Spleen (tissue), 11 donors: ENCODE results near the gene SH3BP4. TPM values are rescaled to one million over a fixed set of nuclear protein-coding genes. Genes with fewer than 3 reads are reported as not detected.

Source experiments
- DNase-seq: peaks from one replicate; pipeline ENCODE4 v3.0.0-alpha.2; 2020
- H3K27ac ChIP-seq, 8 donors: fragments of 200-600 bp; sonication (generic) in 7 of 8; 1 replicate in 4 of 8; 2 replicates in 4 of 8; pipeline versions ENCODE4 v1.5.0 to v1.8.0; 2016 to 2021; ENCODE audit warnings: inconsistent platforms in 4 of 8, mild to moderate bottlenecking in 4 of 8, moderate library complexity in 1 of 8
- H3K27me3 ChIP-seq, 7 donors: fragments of 200-600 bp; sonication (generic) in 6 of 7; replicated peaks in 1 of 7; 1 replicate in 4 of 7; 2 replicates in 3 of 7; pipeline versions ENCODE4 v1.5.0 to v1.8.0; 2016 to 2021; ENCODE audit warnings: inconsistent platforms in 3 of 7, mild to moderate bottlenecking in 1 of 7
- H3K36me3 ChIP-seq, 6 donors: fragments of 200-600 bp; sonication (generic) in 5 of 6; 1 replicate in 4 of 6; 2 replicates in 2 of 6; pipeline versions ENCODE4 v1.5.0 to v1.8.0; 2016 to 2021; ENCODE audit warnings: inconsistent platforms in 2 of 6
- H3K4me1 ChIP-seq, 6 donors: fragments of 200-600 bp; sonication (generic) in 5 of 6; 1 replicate in 3 of 6; 2 replicates in 3 of 6; pipeline versions ENCODE4 v1.5.0 to v1.8.0; 2016 to 2021; ENCODE audit warnings: inconsistent platforms in 3 of 6
- H3K4me3 ChIP-seq, 8 donors: fragments of 200-600 bp; sonication (generic) in 7 of 8; 1 replicate in 4 of 8; 2 replicates in 4 of 8; pipeline versions ENCODE4 v1.5.0 to v1.8.0; 2016 to 2021; ENCODE audit warnings: inconsistent platforms in 4 of 8, mild to moderate bottlenecking in 4 of 8, moderate library complexity in 2 of 8
- H3K9me3 ChIP-seq, 8 donors: fragments of 200-600 bp; sonication (generic) in 7 of 8; 1 replicate in 4 of 8; 2 replicates in 4 of 8; pipeline versions ENCODE4 v1.5.0 to v1.8.0; 2016 to 2021; ENCODE audit warnings: inconsistent platforms in 4 of 8
- CTCF ChIP-seq, 11 experiments: fragments of 200-600 bp in 7 of 11; fragments of 450-650 bp in 4 of 11; sonication (generic) in 4 of 11; IDR thresholded peaks in 8 of 11; conservative IDR thresholded peaks in 3 of 11; 1 replicate in 7 of 11; 2 replicates in 4 of 11; pipeline versions ENCODE4 v1.4.0 to v1.8.0; 2016 to 2021; ENCODE audit warnings: antibody characterized with exemption in 11 of 11, inconsistent platforms in 4 of 11, mild to moderate bottlenecking in 1 of 11
- POLR2A ChIP-seq, 3 donors: fragments of 450-650 bp; IDR thresholded peaks; one replicate each; pipeline ENCODE4 v1.5.1; 2017; ENCODE audit warnings: antibody characterized with exemption in 3 of 3, mild to moderate bottlenecking in 1 of 3
- POLR2AphosphoS5 ChIP-seq, 3 donors: sonication (generic); formaldehyde crosslinking; IDR thresholded peaks; one replicate each; pipeline ENCODE4 v1.5.1; 2017; ENCODE audit warnings: antibody characterized with exemption in 3 of 3
- WGBS, 5 donors: extraction: QIAGEN DNeasy Blood & Tissue Kit in 3 of 5; methylation state at CpG; one replicate each; pipeline versions ENCODE4 v1.1.5 to v1.1.7; 2013 to 2018; 5-methylcytosine and 5-hydroxymethylcytosine counted together
- intact Hi-C: fragments of 100-400 bp; cut with DNase I; formaldehyde crosslinking; loops from one replicate; pipeline ENCODE4 v1.15.0; 2023; ENCODE audit warnings: low total_unique reads
- polyA plus RNA-seq, 3 donors: library from polyadenylated mRNA; stranded (reverse); fragments of 200-250 nt; gene quantifications; one replicate each; pipeline ENCODE4 v1.2.1, GENCODE V29; 2013
- total RNA-seq, 7 donors: library from RNA; depleted of rRNA in 3 of 7; stranded (reverse); fragments of >200 nt in 3 of 7; fragmentation: NEBNext Ultra II Directional in 4 of 7; extraction: Animal tissue kit (Norgen Biotek cat#: 25700) in 4 of 7; gene quantifications; one replicate each; pipeline versions ENCODE4 v1.1.0 to v1.2.1, GENCODE V29; 2016 to 2021
- donor health status: healthy with polysubstance abuse.
- donor health status: DM: no; HTN: no; CAD: no; lungs with moderate emphysema.
- donor health status: DM: no; HTN: no; CAD: no.
- donor health status: Bipolar disorder and iron deficiency.
- donor health status: healthy.
- donor health status: DM: no; HTN: no; CAD: no.
- donor health status: DM: yes; HTN: yes; CAD: no.

The SH3BP4 gene
- total and polyA plus RNA-seq, 10 donors = 2.3 to 21.0 (median 12.4) TPM

- no peak overlapping the region for H3K27ac ChIP-seq
- intact Hi-C loops = no loop called here
- no peak for DNase-seq
- H3K4me1 ChIP-seq = peaks cover 0 to 11% (median 0%) of the 10 kb centered on the region in 6 donors
- no peaks in the 10 kb centered on the region for H3K9me3 ChIP-seq
- no peaks in the 10 kb centered on the region for H3K36me3 ChIP-seq
- WGBS, 5 donors = 87 to 93% (median 91%) methylated on average over 6 of the region's 6 CpGs
- H3K4me3 ChIP-seq = no peak overlapping the region
- no peaks in the 10 kb centered on the region for H3K27me3 ChIP-seq
- TF ChIP-seq POLR2A (IDR thresholded peaks at IDR 0.05) (no peak), POLR2AphosphoS5 (IDR thresholded peaks at IDR 0.05) (no peak), CTCF (IDR thresholded peaks at IDR 0.05 in 8 of 11, conservative IDR thresholded peaks at IDR 0.05 in 3 of 11) (no peak)
These were observed 57.3 kb downstream of the SH3BP4 start for GRCh38 chr2:235009081-235009480.

- DNase-seq = no peak
- Histone ChIP-seq H3K27me3 (no peaks in the 10 kb centered on the region), H3K36me3 (no peaks in the 10 kb centered on the region), H3K9me3 (peaks cover 0 to 7% (median 4%) of the 10 kb centered on the region in 8 donors), H3K4me3 (no peak overlapping the region), H3K27ac (no peak overlapping the region), H3K4me1 (peaks cover 0 to 11% (median 0%) of the 10 kb centered on the region in 6 donors)
- WGBS, 5 donors = 82 to 93% (median 90%) methylated on average over 5 to 6 of the region's 6 CpGs
- intact Hi-C loops = no loop called here
- TF ChIP-seq POLR2A (IDR thresholded peaks at IDR 0.05) = no peak
- no peak for TF ChIP-seq CTCF (IDR thresholded peaks at IDR 0.05 in 8 of 11, conservative IDR thresholded peaks at IDR 0.05 in 3 of 11)
- TF ChIP-seq POLR2AphosphoS5 (IDR thresholded peaks at IDR 0.05) = no peak
These were observed 58.4 kb downstream of the SH3BP4 start for GRCh38 chr2:235010117-235010714.

- Histone ChIP-seq H3K36me3 (no peaks in the 10 kb centered on the region), H3K9me3 (peaks cover 0 to 13% (median 10%) of the 10 kb centered on the region in 8 donors), H3K4me1 (peaks cover 0 to 11% (median 0%) of the 10 kb centered on the region in 6 donors), H3K27ac (no peak overlapping the region), H3K27me3 (no peaks in the 10 kb centered on the region), H3K4me3 (no peak overlapping the region)
- intact Hi-C loops = no loop called here
- no peak for TF ChIP-seq POLR2A (IDR thresholded peaks at IDR 0.05)
- TF ChIP-seq POLR2AphosphoS5 (IDR thresholded peaks at IDR 0.05) = no peak
- TF ChIP-seq CTCF (IDR thresholded peaks at IDR 0.05 in 8 of 11, conservative IDR thresholded peaks at IDR 0.05 in 3 of 11) = no peak
- 89 to 95% (median 92%) methylated on average over 5 of the region's 5 CpGs for WGBS, 5 donors
- DNase-seq = no peak
These were observed 59.8 kb downstream of the SH3BP4 start for GRCh38 chr2:235011607-235011928.

- Histone ChIP-seq H3K4me3 (no peak overlapping the region), H3K4me1 (peaks cover 0 to 11% (median 0%) of the 10 kb centered on the region in 6 donors), H3K27ac (no peak overlapping the region), H3K27me3 (no peaks in the 10 kb centered on the region), H3K9me3 (peaks cover 0 to 13% (median 10%) of the 10 kb centered on the region in 8 donors), H3K36me3 (no peaks in the 10 kb centered on the region)
- WGBS, 5 donors = 85 to 94% (median 90%) methylated on average over 15 of the region's 15 CpGs
- no peak for DNase-seq
- intact Hi-C loops = no loop called here
- TF ChIP-seq POLR2A (IDR thresholded peaks at IDR 0.05) = no peak
- TF ChIP-seq POLR2AphosphoS5 (IDR thresholded peaks at IDR 0.05) = no peak
- TF ChIP-seq CTCF (IDR thresholded peaks at IDR 0.05 in 8 of 11, conservative IDR thresholded peaks at IDR 0.05 in 3 of 11) = no peak
These were observed 60.3 kb downstream of the SH3BP4 start for GRCh38 chr2:235011929-235012631.
